ENCODE measurements around the gene ADO. TPM values are rescaled to one million over a fixed set of nuclear protein-coding genes. Genes with fewer than 3 reads are reported as not detected.

The ADO gene
- total and polyA plus RNA-seq, 3 donors from 2014 or later = 65.9 to 93.9 (median 87.8) TPM

- H3K4me1 ChIP-seq = peaks cover 8% of the 10 kb centered on the region
- H3K9me3 ChIP-seq = no peaks in the 10 kb centered on the region
- intact Hi-C loops (cut with DNase I; ENCODE audit: low total_unique reads) = loop anchor here (10.0 kb wide), 1 partner anchor 318 kb away; the partner anchor contains the start of gene NRBF2
- no peaks in the 10 kb centered on the region for H3K27me3 ChIP-seq
- TF ChIP-seq POLR2A (IDR thresholded peaks at IDR 0.05) = no peak
- no peak for TF ChIP-seq CTCF (IDR thresholded peaks at IDR 0.05)
- WGBS, 2 donors = 0 to 1% methylated on average over 33 to 49 of the region's 53 CpGs
- H3K27ac ChIP-seq = peak within 1 kb of the TSS; percentile 86 to 89
- H3K36me3 ChIP-seq (ENCODE audit: low read depth, missing control alignments) = no peaks in the 10 kb centered on the region
- DNase-seq = peak; percentile 97
- H3K4me3 ChIP-seq = peak within 1 kb of the TSS; percentile 77 to 91
These were observed 12.0 kb downstream of the ADO start, which contains the start of gene EGR2 for GRCh38 chr10:62816331-62817120. EGR2 (minus strand) TSS chr10:62816366; CDS start chr10:62816029, 337 bp downstream.

GRCh38 chr10:62817121-62817765, 12.7 kb downstream of the ADO start:
- Histone ChIP-seq H3K27ac (peak overlapping the region; percentile 86 to 89), H3K4me3 (peak overlapping the region; percentile 77 to 91), H3K4me1 (peaks cover 8% of the 10 kb centered on the region), H3K27me3 (no peaks in the 10 kb centered on the region), H3K9me3 (no peaks in the 10 kb centered on the region), H3K36me3 (ENCODE audit: low read depth, missing control alignments) (no peaks in the 10 kb centered on the region)
- TF ChIP-seq CTCF (IDR thresholded peaks at IDR 0.05) = no peak
- no peak for TF ChIP-seq POLR2A (IDR thresholded peaks at IDR 0.05)
- peak; percentile 50 for DNase-seq
- intact Hi-C loops (cut with DNase I; ENCODE audit: low total_unique reads) = loop anchor here (10.0 kb wide), 1 partner anchor 318 kb away; the partner anchor contains the start of gene NRBF2
- 0 to 3% methylated on average over 20 to 49 of the region's 49 CpGs for WGBS, 2 donors

- intact Hi-C loops (cut with DNase I; ENCODE audit: low total_unique reads) = loop anchor here (10.0 kb wide), 1 partner anchor 317 kb away; the partner anchor contains the start of gene NRBF2
- 0 to 2% methylated on average over 5 to 51 of the region's 51 CpGs for WGBS, 2 donors
- Histone ChIP-seq H3K36me3 (ENCODE audit: low read depth, missing control alignments) (no peaks in the 10 kb centered on the region), H3K27ac (peak overlapping the region in 1 of 2 donors; percentile 89), H3K4me3 (peak overlapping the region; percentile 77 to 91), H3K9me3 (no peaks in the 10 kb centered on the region), H3K4me1 (peaks cover 8% of the 10 kb centered on the region), H3K27me3 (no peaks in the 10 kb centered on the region)
- TF ChIP-seq CTCF (IDR thresholded peaks at IDR 0.05) (peak; percentile 68 to 82 (median 79)), POLR2A (IDR thresholded peaks at IDR 0.05) (no peak)
- DNase-seq = peak; percentile 72
These were observed 13.4 kb downstream of the ADO start for GRCh38 chr10:62817766-62818425.

- Histone ChIP-seq H3K27me3 (no peaks in the 10 kb centered on the region), H3K4me3 (peak overlapping the region; percentile 77 to 91), H3K9me3 (no peaks in the 10 kb centered on the region), H3K4me1 (peaks cover 8% of the 10 kb centered on the region), H3K36me3 (ENCODE audit: low read depth, missing control alignments) (no peaks in the 10 kb centered on the region), H3K27ac (peak overlapping the region in 1 of 2 donors; percentile 89)
- WGBS, 2 donors = 1 to 2% methylated on average over 22 to 43 of the region's 65 CpGs
- no peak for TF ChIP-seq CTCF (IDR thresholded peaks at IDR 0.05)
- intact Hi-C loops (cut with DNase I; ENCODE audit: low total_unique reads) = loop anchor here (10.0 kb wide), 1 partner anchor 316 kb away; the partner anchor contains the start of gene NRBF2
- DNase-seq = no peak
These were observed 14.0 kb downstream of the ADO start for GRCh38 chr10:62818426-62819011.

All from testis (tissue), 3 donors.